Fibroblast of the aortic adventitia (primary cell): ENCODE results near the gene PHKA2. TPM values are rescaled to one million over a fixed set of nuclear protein-coding genes. Genes with fewer than 3 reads are reported as not detected.

Experiments used
- DNase-seq: peaks from one replicate; pipeline ENCODE4 v3.0.0-alpha.2; 2010; ENCODE audit warnings: low read depth
- H3K4me3 ChIP-seq: 2 replicates; pipeline ENCODE4 v1.5.1; 2011; ENCODE audit warnings: low read depth, mild to moderate bottlenecking, control low read depth, low read length, moderate library complexity
- total RNA-seq: library from RNA; depleted of rRNA; stranded (reverse); fragments of >200 nt; gene quantifications from 2 replicates; pipeline ENCODE4 v1.2.3, GENCODE V29; 2012; ENCODE audit warnings: low replicate concordance
- TF ChIP-seq, protein P1 (sequence below): IDR thresholded peaks from 2 replicates; pipeline ENCODE4 v1.5.1; 2011; ENCODE audit warnings: mild to moderate bottlenecking, low read length, control low read depth, inconsistent platforms; ENCODE audit not compliant: insufficient read depth

The PHKA2 gene
- total RNA-seq, 1 donor = 9.2 TPM

DNA sequence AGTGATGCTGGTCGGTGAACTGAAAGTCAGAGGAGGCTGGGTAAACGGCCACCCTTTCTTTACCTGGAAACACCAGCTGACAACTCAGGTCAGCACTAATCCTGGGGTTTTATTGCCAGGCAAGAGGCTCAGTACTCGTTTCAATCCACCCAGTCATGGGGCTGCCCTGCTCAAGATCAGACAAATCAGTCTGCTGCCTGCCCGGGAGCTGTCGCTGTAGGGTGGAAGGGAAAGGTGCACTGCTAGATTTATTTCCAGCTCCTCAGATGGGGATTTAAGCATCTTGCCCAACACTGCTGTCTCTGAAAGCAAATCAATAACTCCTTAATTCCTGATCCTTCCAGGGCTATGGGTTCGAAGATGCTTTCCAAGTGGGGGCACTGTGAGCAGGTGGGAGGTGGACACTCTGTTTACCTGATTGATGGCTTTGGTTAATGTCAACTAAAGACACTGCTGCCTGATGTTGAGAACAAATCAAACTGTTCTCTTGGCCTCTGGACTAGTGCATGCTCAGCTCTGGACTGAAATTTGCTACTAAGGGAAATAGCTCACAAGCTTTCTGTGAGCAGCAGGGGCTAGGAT, 59.3 kb downstream of the PHKA2 start:
- DNase-seq = no peak
- TF ChIP-seq, protein P1, sequence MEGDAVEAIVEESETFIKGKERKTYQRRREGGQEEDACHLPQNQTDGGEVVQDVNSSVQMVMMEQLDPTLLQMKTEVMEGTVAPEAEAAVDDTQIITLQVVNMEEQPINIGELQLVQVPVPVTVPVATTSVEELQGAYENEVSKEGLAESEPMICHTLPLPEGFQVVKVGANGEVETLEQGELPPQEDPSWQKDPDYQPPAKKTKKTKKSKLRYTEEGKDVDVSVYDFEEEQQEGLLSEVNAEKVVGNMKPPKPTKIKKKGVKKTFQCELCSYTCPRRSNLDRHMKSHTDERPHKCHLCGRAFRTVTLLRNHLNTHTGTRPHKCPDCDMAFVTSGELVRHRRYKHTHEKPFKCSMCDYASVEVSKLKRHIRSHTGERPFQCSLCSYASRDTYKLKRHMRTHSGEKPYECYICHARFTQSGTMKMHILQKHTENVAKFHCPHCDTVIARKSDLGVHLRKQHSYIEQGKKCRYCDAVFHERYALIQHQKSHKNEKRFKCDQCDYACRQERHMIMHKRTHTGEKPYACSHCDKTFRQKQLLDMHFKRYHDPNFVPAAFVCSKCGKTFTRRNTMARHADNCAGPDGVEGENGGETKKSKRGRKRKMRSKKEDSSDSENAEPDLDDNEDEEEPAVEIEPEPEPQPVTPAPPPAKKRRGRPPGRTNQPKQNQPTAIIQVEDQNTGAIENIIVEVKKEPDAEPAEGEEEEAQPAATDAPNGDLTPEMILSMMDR = no peak
- H3K4me3 ChIP-seq = no peak overlapping the region

DNA sequence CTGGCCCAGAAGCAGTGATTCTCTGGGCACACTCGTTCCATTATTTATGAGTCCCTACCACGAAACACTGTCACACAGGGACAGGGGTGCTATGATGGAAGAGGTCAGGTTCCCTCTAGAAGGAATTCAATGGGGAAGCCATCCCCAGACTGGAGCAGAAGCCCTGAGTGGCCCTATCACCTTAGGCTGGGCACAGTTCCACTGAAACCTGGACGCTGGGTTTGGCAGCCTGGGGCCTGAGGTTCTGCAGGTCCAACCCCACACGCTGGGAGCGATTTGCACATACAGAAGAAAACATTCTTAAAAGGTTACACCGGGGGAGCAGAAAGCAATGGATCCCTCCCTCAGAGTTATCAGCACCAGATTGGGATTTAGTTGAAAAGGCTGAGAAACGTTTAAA, 63.3 kb downstream of the PHKA2 start:
- DNase-seq = no peak
- TF ChIP-seq, protein P1 = no peak
- no peak overlapping the region for H3K4me3 ChIP-seq

DNA sequence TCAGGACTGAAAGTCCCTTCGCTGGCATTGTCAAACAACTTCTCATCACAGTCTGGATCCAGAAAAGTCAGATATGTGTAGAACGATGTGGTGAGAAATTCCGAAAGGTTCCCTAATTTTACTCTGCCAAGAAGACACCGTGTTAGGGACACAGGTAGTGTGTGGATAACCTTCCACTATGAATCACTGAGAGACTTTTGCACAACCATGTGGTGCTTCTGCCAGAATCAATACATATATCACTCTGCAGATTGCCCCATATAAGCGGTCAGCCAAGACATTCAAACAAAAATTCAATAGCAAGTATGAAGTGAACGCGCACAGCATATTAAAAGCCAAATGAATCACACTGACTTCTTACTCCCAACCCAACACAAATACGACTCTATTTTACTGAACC, 63.8 kb downstream of the PHKA2 start:
- TF ChIP-seq, protein P1 = no peak
- no peak overlapping the region for H3K4me3 ChIP-seq
- no peak for DNase-seq

DNA sequence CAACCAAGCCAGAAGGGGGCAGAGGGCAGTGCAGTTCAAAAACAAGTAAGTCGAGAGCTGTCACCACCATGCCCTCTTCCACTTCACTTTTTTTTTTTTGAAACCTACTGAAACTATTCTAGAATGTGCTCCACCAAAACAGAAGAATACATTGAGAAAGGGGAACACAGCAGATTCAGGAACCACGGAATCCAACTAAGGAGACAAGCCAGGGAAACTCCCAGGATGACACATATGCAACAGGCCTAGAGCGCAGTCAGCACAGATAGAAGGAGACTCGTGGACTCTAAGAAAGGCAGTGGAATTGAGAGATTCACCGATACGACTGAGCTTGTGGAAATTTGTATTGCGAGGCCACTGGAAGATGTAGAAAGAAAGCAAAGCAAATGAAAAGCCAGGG, 66.1 kb downstream of the PHKA2 start:
- no peak overlapping the region for H3K4me3 ChIP-seq
- no peak for DNase-seq
- TF ChIP-seq, protein P1 = no peak

DNA sequence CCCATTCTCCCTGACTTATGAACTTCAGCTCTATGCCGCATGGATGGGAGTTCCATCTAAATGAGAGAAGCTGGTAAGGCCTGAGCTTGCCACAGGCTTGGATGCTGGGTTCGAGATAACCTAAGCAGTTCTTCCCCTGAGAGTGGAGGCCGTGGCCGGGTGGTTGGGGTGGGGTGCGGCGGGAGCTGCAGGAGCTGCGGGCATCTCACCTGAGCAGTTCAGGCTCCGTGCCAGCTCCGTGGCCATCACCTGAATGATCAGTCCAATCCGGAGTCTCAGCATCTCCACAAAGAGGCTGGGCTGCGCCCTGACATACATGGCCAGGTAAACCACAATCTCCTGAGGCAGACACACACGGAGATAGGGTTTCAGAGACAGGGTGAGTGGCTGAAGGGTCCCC, 77.6 kb downstream of the PHKA2 start:
- H3K4me3 ChIP-seq = no peak overlapping the region
- DNase-seq = no peak
- TF ChIP-seq, protein P1 = no peak

DNA sequence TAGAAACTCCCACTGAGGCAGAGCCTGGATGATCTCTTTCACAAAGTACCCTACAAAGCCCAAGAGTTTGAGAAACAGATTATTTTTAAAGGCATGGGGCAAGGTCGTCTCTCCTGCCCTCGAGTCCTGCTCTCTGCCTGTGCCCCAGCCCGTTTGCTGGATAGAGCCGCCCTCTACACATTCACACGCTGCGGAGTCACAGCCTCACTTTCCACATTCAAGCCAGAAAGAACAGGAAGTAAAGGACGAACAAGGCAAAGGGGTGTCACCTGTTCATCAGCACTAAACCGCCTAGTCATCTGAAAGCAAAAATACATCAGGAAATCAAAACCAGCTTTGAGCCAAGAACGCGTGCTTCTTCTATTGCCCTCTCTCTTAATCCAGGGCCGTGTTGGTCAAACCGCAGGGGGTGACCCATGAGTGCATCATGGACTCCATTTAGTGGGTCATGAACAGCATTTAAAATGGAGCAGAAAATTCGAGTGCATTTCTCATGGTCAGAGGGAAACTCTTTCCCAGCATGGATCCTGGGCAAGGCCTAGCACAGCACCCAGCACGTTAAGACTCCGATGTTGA, 83.4 kb downstream of the PHKA2 start:
- TF ChIP-seq, protein P1 = no peak
- DNase-seq = no peak

More for the DNA sequence above, 83.4 kb downstream of the PHKA2 start:
- H3K4me3 ChIP-seq = no peak overlapping the region
